Activated effector memory CD4-positive, alpha-beta T cell treated with Interleukin-2 at 50 U/mL for 16 hours (primary cell): Measurements from ENCODE around the gene CPN1.
"Not testable (repeated sequence)": the region's sequence is repeated elsewhere in the genome, so short reads cannot be mapped to it uniquely, and the experiment has no call there.

Source experiments
- DNase-seq: peaks from one replicate; pipeline ENCODE4 v3.0.0-alpha.2; 2020

The CPN1 gene

DNA sequence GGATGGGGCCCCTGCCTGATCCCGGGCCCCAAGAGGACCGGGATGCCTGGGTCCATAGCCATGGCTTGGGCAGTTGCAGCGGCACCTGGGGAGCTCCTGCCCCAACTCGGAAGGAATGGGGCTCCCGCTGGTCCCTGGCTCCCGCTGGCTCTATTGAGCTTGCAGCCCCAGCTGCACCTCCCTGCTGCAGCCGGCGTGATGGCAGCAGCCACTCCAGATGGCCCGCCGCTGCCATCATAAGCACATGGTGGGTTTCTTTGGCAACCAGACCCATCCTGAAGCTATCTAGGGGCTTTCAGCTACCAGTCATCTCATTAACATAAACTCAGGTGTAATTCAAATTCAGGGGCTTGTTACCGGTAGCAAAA is 60.8 kb downstream of the CPN1 start:
- DNase-seq, result no peak

DNA sequence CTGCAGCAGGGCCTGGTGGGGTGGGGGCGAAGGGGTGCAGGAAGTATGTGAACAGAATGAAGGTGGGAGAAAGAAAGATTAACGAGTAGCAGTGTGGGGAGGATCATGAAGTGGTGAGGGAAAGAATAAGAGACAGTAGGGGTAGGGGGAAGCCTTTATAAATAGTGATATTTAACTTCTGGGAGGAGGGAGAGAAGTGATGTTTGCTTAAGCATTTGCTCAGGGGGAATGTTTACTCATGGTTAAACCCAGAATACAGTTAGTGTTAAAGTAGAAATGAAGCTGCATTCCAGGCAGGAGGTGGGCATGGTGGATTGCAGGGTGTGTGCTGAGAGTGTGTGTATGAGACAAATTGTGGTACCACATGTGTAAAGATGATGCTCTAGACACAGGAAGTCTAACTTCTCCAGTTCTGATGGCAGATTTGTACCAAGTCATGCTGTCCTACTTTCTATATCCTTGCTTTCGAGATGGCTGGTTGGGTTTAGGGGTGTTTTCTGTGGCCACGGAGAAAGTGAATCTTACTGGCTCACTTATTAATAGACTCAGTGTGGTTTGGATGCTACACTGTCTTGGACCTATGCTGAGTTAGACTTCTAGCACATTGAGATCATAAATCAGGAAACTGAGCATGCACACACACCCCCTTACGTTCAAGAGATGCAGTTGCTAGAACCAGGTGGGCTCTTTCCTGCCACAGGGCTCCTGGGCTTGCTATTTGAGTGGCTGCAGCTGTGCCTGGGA is 61.4 kb downstream of the CPN1 start:
- no peak for DNase-seq

DNA sequence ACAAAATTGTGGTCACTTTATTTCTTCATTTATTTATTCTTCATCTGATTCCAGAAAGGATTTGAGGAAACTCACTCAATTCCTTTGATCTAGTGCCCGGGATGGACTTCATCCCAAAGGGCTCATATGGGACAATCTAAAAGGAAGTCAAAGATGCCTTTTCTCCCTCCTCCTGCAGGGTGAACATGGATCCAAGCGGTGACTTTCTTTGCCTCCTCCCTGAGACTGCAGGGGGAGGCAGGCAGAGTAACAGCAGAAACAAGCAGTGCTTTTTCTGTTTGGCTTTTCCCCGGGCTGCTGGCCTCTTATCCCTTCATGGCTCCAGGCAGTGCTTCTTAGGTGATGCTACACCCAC is 61.9 kb downstream of the CPN1 start:
- DNase-seq, result no peak

DNA sequence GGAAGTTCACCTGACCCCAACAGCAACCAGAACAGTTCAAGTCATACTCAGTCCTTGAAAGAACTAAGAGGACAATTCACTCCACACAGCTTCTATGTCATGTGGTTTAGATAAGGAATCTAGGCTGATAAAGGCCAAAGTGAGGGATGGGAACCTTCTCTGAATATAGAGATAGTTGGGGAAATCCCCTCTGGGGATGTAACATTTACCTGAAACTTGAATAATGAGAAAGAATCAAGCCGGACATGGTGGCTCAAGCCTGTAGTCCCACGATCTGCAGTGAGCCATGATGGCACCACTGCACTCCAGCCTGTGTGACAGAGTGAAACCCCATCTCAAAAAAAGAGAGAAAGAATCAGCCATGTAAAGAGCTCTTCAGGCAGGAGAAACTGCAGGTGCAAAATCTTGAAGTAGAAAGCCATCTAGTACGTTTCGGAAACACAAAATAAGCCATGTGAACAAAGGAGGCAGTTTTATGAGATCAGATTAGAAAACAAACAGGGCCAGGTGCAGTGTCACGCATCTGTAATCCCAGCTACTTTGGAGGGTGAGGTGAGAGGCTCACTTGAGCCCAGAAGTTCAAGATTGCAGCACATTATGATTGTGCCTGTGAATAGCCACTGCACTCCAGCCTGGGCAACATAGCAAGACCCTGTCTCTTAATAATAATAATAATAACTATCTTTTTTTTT is 67.5 kb downstream of the CPN1 start:
- DNase-seq, result no peak

DNA sequence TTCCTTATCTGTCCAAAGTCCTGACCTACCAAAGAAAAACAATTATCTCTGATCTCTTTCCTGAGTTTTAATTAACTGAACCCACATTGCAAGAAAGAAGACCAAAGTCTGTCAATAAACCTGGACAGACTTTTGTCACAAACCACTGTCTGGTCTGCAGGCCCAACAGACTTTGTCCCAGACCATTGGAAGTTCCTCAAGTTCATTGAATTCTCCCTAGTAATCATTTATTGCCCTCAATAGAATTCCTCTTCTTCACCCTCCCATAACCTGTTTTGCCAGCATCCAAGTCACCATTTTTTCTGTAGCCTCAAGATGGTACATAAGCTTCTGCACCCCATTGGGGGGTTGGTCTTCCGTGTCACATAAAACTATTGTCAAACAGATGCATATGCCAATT is 68.0 kb downstream of the CPN1 start:
- no peak for DNase-seq

DNA sequence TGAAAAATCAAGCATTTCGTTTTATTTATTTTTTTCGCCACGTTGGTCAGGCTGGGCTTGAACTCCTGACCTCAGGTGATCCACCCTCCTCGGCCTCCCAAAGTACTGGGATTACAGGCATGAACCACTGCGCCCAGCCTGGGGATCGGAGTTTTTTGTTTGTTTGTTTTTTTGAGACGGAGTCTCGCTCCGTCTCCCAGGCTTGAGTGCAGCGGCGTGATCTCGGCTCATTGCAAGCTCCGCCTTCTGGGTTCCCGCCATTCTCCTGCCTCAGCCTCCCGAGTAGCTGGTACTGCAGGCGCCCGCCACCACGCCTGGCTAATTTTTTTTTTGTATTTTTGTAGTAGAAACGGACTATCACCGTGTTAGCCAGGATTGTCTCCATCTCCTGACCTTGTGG is 69.8 kb downstream of the CPN1 start:
- DNase-seq, result not testable (repeated sequence)

DNA sequence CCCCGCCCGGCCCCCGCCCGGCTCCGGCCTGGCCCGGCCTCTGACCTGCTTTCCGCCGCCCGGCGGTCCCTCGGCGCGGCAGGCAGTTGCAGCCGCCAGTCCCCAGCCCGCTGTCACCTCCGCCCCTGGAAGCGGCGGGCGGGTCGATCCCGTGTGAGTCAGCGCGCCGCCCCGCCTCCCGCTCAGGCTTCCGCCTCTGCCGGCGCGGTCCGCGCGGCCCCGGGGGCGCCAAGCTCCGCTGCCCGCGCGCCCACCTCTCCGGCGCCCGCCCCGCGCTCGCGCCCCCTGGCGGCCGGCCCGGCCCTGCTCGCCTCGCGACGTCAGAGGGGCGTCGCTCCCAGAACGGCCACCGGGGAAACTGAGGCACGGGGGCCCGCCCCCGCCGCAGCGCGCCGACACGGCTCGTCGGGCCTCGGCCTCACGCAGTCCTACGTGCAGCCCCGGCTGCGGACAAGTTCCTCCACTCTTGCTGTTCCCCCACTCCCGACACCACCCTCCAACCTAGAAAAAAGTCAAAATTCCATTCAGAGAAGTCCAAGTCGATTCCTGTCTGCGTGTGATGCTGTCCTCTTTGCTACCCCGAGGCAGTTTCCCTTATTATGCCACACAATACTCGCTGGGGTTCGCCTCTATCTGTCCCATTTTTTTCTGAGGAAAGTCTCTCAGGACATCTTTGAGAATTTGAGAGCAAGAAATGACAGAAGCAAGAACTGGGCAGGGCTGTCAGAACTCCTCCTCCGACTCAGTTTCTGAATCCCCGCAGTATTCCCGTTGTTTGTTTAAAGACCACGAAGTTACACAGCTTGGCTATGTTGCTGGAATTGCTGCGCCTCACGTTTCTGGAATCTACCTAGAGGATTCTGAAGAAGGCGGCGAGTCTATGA is 71.6 kb downstream of the CPN1 start, which contains the start of gene DNMBP:
TSS of gene DNMBP (minus strand) at position 155 of the 884 bp plus-strand sequence. CDS start 37,823 bp downstream, outside the sequence.
- peak; percentile 73 for DNase-seq

DNA sequence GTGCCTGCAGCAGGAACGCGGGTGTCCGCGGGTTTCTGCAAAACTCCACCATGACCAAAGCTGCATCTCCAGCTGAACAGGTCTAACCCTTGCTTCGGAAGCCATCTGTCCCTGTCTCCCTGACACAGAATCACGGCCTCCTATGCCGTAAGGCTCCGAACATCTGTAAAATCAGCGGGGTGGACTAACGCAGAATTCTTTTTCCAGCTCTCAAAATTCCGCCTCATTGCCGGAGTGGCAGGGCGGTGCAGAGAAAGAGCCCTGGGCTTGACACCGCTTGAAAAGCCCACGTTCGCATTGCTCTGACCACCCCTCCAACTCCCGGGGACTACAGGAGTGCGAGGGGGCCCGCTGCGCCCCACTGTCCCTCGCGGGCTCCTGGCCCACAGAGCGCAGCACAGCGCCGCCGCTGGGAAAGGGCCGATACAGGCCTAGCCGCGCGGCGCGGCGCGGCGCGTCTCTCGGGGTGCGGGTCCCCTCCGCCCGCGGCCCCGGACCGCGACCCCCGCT is 72.3 kb downstream of the CPN1 start:
- DNase-seq, result no peak

DNA sequence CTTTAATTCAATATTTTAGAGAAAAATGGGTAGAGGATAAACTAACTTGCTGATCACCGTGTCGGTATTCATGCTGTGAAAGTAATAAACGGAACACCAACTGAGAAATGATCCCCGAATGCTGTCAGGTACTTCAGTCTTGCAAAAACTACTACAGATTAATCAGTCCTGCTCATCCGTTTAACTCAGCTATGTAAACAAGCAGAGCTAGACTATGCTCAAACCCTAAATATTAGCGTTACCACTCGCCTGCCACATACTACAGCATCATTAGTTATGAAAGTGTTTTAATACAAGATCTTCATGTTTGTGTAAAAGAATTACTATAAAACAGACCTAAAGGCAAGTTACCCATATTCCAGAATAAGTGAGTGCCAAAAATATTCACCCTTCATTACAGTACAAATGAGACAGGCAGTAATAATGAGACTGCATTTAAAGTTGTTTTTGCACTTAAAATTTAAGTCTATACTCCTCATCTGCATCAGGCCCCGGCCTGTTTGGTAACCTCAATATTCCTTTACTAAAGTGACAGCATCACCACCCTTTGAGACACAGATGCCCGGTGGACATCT is 72.9 kb downstream of the CPN1 start:
- no peak for DNase-seq

DNA sequence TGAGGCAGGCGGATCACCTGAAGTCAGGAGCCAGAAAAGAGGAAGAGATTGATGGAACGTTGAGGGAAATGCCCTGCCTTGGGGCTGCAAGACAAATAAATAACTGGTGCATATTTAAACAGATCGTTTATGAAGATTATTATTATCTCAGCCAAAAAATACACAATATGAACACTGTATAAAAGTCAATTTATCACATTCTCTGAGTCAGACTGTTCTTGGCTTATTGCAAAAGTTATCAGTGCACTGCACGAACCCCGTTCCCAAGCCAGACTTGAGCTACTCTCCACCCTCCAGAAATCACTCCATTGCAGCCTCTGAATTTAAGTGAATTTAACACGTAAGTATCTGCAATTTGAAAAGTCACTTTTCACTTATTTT is 73.5 kb downstream of the CPN1 start:
- no peak for DNase-seq

DNA sequence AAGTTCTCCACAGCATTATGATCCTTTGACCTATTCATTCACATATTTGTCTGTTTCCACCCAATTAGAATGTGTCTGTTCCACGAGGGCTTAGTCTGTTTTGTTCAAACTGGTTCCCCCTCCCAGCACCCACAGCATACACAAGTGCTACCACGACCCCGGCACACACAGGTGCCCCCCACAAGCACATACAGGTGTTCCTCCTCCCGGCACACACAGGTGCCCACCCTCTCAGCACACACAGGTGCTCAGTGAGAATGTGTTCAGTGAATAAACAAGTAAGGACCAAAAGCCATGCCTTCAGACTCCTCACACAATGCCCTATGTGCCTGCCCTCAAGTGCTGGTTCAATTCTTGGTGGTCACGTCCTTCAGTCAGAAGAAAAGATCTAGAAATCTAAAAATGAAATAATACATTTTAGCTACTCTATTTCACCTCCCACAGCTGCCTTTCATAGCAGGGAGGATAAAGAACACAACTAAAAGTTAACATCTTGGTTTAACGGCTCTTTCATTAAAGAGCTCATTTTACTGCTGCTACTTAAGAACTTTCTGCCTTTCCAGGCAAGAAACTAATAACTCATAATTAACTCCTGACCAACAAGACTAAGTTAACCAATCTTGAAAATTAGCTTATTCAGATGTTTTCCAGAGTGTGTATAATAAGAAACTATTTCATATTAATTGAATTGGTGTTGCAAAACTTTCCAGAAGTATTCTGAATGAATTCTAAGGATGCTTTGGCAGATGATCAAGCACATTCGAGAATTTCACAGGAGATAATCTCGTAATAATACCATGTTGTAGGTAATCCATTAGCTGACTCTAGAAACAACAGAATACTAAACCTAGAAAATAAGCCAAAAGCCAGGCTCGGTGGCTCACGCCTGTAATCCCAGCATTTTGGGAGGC is 74.2 kb downstream of the CPN1 start:
- DNase-seq, result no peak

DNA sequence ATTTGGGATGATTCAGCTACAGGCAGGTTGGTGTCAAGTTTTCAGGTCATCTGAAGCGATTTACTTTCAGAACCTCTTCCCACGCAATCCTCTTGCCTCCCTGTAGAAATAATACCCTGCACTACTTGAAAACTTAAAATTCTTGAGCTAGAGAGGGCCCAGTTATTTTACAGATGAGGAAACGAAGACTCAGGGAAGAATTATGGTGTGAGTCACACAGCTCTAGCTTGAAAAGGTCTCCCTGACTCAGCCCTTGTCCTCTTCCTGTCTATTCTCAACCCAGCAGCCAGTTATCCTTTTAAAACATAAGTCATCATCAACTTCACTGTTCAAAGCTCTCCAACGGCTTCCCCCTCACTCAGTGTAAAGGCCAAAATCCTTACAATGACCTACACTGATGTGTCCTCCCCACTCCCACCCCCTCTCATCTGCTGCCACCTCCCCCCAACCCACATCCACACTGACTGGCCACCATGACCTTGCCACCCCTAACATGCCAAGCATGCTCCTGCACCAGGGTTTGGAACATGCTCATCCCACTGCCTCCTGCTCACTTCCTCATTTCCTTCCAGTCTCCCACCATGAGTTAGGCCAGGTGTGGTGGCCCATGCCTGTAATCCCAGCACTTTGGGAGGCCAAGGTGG is 75.3 kb downstream of the CPN1 start:
- DNase-seq, result no peak

DNA sequence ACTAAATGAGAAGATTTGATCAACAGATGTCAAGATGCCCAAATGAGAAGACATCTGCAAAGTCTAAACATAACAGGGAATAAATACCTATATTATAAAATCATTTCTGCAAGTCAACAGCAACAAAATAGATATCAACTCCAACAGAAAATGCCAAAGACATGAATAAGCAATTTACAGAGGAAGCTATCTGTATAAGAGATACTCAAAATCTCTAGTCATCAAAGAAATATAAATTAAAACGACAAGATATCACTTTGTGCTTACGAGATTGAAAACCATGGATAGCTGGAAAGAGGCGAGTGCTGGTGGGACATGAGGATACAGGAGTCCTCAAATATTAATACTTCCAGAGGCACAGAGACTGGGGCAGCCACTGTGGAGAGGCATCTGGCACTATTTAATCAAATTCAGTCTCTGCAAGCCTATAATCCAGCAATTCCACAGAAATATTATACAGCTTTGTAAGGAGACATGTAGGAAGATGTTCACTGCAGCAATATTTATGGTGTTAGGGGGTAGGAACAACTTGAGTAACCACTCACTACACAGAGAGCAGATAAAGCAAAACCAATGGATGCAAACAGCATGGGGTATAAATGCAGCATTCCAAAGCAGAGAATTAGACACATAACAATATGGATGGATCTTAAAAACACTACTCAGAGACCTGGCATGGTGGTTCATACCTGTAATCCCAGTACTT is 76.7 kb downstream of the CPN1 start:
- DNase-seq, result no peak

DNA sequence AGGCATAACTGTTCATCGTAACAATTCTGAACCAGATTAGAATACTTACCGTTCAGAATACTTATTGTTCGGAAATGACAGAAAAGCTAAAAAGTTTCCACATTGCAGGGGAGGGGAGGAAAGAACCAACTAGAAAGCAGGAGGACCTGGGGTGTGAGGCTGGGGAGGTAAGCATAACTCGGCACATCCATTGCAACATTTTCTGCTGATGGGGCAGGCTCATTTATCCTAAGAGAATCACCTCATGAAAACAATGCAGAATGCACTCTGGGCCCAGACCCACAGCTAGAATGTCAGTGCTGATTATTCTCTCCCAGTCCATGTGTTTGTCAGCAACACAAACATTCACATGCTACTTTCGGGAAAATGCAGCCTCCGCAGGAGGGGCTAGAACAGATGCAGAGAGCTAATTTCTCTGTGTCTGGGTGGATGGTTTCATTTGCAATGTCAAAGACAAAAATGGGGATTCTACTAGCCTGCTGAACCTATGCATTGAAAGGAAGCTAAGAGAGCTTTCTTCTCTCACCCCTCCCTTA is 81.5 kb downstream of the CPN1 start:
- no peak for DNase-seq

DNA sequence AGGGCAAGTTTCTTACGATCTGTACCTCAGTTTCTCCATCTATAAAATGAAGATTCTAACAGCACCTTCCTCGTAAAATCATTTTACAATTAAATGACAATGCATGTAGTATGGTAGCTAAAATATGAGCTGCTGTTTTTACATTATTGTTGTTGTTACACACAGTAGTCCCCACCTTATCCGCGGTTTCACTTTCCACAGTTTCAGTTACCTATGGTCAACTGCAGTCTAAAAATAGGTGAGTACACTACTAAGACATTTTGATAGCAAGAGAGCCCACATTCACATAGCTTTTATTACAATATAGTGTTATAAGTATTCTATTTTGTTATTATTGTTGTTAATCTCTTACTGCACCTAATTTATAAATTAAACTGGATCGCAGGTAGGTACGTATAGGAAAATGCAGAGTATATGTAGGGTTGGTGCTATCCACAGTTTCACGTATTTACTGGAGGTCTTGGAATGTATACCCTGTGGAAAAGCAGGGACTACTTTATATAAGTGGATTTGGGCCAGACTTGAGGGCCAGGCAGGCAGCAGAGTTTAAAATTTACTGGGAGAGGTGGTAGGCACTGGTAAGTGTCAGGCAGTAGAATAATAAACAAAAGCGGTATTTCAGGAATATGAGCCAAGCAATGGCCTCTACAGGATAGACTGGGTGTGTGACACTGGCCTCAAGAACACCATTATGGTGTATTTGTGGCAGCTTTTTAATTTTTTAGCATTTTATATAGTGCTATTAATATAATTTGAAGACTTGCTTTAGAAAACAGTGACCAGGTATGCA is 82.2 kb downstream of the CPN1 start:
- no peak for DNase-seq

DNA sequence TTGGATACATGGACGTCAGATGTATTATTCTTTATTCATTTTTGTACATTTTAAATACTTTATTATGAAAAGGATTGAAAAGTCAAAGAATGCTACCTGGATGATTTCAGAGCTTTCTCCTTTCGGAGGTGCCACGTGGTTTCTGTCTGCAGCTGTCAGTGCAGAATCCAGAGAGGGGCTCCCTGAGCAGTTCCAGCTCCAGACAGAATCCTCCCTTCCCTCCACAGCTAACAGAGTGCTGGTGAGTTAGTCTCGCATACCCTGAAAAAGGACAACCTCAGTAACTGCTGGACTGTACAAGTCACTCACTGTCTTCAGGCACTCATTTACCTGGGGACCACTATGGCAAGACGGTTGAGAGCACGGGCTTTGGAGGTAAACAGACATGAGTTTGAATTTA is 82.8 kb downstream of the CPN1 start:
- no peak for DNase-seq

DNA sequence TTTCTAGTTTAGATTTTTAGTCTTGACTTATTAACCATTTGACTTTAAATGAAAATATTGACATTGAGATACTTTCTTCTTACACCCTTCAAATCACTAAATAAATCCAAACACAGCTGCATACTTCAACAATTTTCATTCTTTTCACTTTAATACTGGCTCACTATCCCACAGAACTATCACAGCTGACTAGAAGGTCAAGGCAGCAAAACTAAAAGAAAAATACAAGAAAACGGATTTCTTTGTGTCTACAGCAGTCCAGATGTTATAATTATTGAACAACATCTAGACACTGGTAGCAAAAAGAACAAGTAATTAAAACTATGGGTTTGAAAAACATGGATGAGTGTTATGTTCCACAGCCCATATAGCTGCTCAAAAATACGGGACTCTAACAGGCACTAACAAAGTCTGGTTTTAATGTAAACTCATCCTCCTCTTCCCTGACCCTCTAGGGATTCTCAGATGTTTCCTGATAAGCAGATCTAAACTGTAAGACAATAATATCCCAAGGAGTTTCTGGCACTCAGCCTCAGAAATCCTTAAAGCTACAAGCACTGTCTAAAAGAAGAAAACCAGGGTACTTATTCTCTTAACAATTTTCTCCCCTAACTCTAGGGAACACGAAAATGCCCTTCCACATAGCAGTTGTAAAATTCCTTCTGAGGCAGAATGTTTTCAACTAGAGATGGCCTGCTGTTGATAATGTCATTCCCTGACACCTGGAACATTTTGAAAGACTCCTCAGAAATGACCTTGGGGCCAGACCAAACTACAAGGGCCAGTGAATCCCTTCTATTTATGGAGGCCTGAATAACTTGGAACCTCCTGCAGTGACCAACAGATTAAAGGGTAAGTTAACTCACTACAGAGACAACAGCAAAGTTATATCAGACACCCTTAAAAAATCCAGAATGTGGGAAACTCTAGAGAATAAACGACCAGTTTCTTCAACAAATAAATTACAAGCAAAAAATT is 84.7 kb downstream of the CPN1 start:
- DNase-seq, result no peak

DNA sequence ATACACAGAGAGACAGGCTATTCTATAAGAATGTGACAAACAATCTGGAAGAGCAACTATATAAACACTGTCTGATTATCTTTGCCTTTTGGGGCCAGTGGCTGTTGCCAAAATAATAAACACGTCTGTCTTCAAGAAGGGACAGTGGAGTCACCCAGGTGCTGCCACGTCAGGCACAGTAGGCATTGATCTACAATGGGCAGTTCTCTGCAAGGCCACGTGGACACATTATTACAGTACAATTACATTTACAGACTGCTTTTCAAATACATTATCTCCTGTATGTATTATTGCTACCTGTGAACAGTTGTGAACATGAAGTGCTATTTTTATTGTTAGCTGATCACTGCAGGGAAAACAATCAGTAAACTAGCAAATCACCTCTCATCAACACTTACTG is 86.0 kb downstream of the CPN1 start:
- no peak for DNase-seq
